DND-41 (cell line): ENCODE data around the gene SH3TC2.

Experiments used
- ATAC-seq: fragments of 200-7000 bp; cut with Tn5 transposase; 3 replicates; pipeline ENCODE4 v1.9.1; 2021; ENCODE audit warnings: low read depth; ENCODE audit not compliant: insufficient read depth
- DNase-seq: peaks from one replicate; pipeline ENCODE4 v3.0.0-alpha.2; 2020
- H2AFZ ChIP-seq: 2 replicates; pipeline ENCODE4 v1.6.0; 2012; ENCODE audit warnings: low read depth, low read length
- H3K27ac ChIP-seq: 2 replicates; pipeline ENCODE4 v1.5.1; 2012; ENCODE audit warnings: low read length, inconsistent platforms
- H3K27me3 ChIP-seq: fragments of 200-600 bp; sonication (generic); 2 replicates; pipeline ENCODE4 v1.6.0; 2012; ENCODE audit warnings: low read length, mild to moderate bottlenecking, inconsistent platforms; ENCODE audit not compliant: insufficient read depth, poor library complexity
- H3K36me3 ChIP-seq: 2 replicates; pipeline ENCODE4 v1.5.1; 2012; ENCODE audit warnings: low read length, inconsistent platforms; ENCODE audit not compliant: insufficient read depth
- H3K4me1 ChIP-seq: 2 replicates; pipeline ENCODE4 v1.5.1; 2012; ENCODE audit warnings: mild to moderate bottlenecking, low read length; ENCODE audit not compliant: insufficient read depth
- H3K4me2 ChIP-seq: 2 replicates; pipeline ENCODE4 v1.6.0; 2012; ENCODE audit warnings: mild to moderate bottlenecking, moderate library complexity, low read length, inconsistent platforms; ENCODE audit not compliant: insufficient read depth
- H3K4me3 ChIP-seq, 2 experiments: fragments of 200-600 bp in 1 of 2; shearing (Covaris generic) in 1 of 2; 2 replicates each; pipeline ENCODE4 v1.5.1; 2012 to 2016; ENCODE audit warnings: inconsistent platforms in 2 of 2, low read length in 2 of 2, mild to moderate bottlenecking in 2 of 2, low read depth in 1 of 2, moderate library complexity in 1 of 2
- H3K79me2 ChIP-seq: 2 replicates; pipeline ENCODE4 v1.6.0; 2012; ENCODE audit warnings: low read length, inconsistent platforms; ENCODE audit not compliant: insufficient read depth
- H3K9ac ChIP-seq: 2 replicates; pipeline ENCODE4 v1.6.0; 2012; ENCODE audit warnings: low read depth, mild to moderate bottlenecking, inconsistent platforms, low read length, moderate library complexity
- H3K9me3 ChIP-seq: 2 replicates; pipeline ENCODE4 v1.5.1; 2012; ENCODE audit warnings: low read length, moderate library complexity, mild to moderate bottlenecking, inconsistent platforms; ENCODE audit not compliant: insufficient read depth, severe bottlenecking
- H4K20me1 ChIP-seq: 2 replicates; pipeline ENCODE4 v1.6.0; 2012; ENCODE audit warnings: low read length; ENCODE audit not compliant: insufficient read depth
- CTCF ChIP-seq: IDR thresholded peaks from 2 replicates; pipeline ENCODE4 v1.5.1; 2012; ENCODE audit warnings: borderline replicate concordance, low read length, moderate library complexity, mild to moderate bottlenecking; ENCODE audit not compliant: poor library complexity, severe bottlenecking; ENCODE audit errors: extremely low read depth
- EZH2 ChIP-seq: IDR thresholded peaks from 3 replicates; pipeline ENCODE4 v1.6.1; 2012; ENCODE audit warnings: borderline replicate concordance, low read depth, mild to moderate bottlenecking, moderate library complexity, low read length, inconsistent platforms; ENCODE audit not compliant: severe bottlenecking

SH3TC2 gene

DNA sequence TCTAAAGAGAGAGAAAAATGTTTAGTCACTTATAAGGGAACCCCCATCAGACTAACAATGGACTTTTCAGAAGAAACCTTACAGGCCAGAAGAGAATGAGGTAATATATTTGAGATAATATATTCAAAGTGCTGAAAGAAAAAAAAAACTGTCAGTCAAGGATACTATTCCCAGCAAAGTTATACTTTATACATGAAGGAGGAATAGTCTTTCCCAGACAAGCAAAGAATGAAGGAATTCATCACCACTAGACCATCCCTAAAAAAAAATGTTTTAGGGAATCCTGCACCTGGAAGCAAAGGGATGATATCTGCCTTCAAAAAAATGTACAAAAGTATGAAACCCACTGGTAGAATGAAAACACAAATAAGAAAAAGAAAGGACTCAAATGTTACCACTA is 37.5 kb upstream of the SH3TC2 start:
- no peak for ATAC-seq
- Histone ChIP-seq H3K36me3 (no peaks in the 10 kb centered on the region), H2AFZ (no peak overlapping the region), H3K9ac (no peak overlapping the region), H3K4me2 (no peak overlapping the region), H3K4me1 (no peaks in the 10 kb centered on the region), H3K4me3 (no peak overlapping the region), H3K9me3 (no peaks in the 10 kb centered on the region), H3K79me2 (no peaks in the 10 kb centered on the region), H3K27ac (no peak overlapping the region), H3K27me3 (no peaks in the 10 kb centered on the region), H4K20me1 (no peaks in the 10 kb centered on the region)
- DNase-seq = no peak
- TF ChIP-seq EZH2 (no peak), CTCF (no peak)

DNA sequence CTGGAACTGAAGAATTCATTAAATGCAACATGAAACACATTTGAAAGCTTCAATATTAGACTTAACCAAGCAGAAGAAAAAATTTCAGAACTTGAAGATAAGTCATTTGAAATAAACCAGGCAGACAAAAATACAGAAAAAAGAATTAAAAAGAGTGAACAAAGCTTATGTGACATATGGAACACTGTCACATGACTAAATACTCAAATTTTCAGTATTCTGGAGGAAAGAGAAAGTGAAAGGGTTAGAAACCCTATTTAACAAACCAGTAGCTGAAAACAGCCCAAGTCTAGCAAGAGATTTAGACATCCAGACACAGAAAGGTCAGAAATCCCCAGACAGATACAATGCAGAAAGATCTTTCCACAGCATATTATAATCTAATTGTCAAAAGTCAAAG is 37.1 kb upstream of the SH3TC2 start:
- Histone ChIP-seq H3K4me3 (no peak overlapping the region), H3K27ac (no peak overlapping the region), H3K79me2 (no peaks in the 10 kb centered on the region), H3K36me3 (no peaks in the 10 kb centered on the region), H3K9ac (no peak overlapping the region), H4K20me1 (no peaks in the 10 kb centered on the region), H3K27me3 (no peaks in the 10 kb centered on the region), H3K4me2 (no peak overlapping the region), H3K9me3 (no peaks in the 10 kb centered on the region), H3K4me1 (no peaks in the 10 kb centered on the region), H2AFZ (no peak overlapping the region)
- TF ChIP-seq CTCF (no peak), EZH2 (no peak)
- DNase-seq (no peak), ATAC-seq (no peak)

GRCh38 chr5:149094996-149095395 is 32.1 kb upstream of the SH3TC2 start:
- no peak overlapping the region for H3K4me3 ChIP-seq
- H3K27ac ChIP-seq = no peak overlapping the region
- no peak for ATAC-seq
- no peak overlapping the region for H2AFZ ChIP-seq
- no peak for TF ChIP-seq CTCF
- TF ChIP-seq EZH2 = no peak
- no peaks in the 10 kb centered on the region for H3K9me3 ChIP-seq
- H4K20me1 ChIP-seq = no peaks in the 10 kb centered on the region
- H3K27me3 ChIP-seq = no peaks in the 10 kb centered on the region
- H3K4me2 ChIP-seq = no peak overlapping the region
- no peaks in the 10 kb centered on the region for H3K79me2 ChIP-seq
- H3K4me1 ChIP-seq = no peaks in the 10 kb centered on the region
- H3K36me3 ChIP-seq = no peaks in the 10 kb centered on the region
- H3K9ac ChIP-seq = no peak overlapping the region
- no peak for DNase-seq

GRCh38 chr5:149093625-149094024 is 30.8 kb upstream of the SH3TC2 start:
- no peaks in the 10 kb centered on the region for H3K36me3 ChIP-seq
- no peak overlapping the region for H2AFZ ChIP-seq
- no peaks in the 10 kb centered on the region for H3K9me3 ChIP-seq
- no peaks in the 10 kb centered on the region for H3K27me3 ChIP-seq
- DNase-seq (no peak), ATAC-seq (no peak)
- H3K4me3 ChIP-seq = no peak overlapping the region
- no peak overlapping the region for H3K27ac ChIP-seq
- no peak overlapping the region for H3K4me2 ChIP-seq
- H3K4me1 ChIP-seq = no peaks in the 10 kb centered on the region
- TF ChIP-seq EZH2 (no peak), CTCF (no peak)
- H4K20me1 ChIP-seq = no peaks in the 10 kb centered on the region
- no peak overlapping the region for H3K9ac ChIP-seq
- no peaks in the 10 kb centered on the region for H3K79me2 ChIP-seq
